ENCODE measurements around the gene SPOP. TPM values are rescaled to one million over a fixed set of nuclear protein-coding genes. Genes with fewer than 3 reads are reported as not detected.
"Not testable (repeated sequence)": the region's sequence is repeated elsewhere in the genome, so short reads cannot be mapped to it uniquely, and the experiment has no call there.

SPOP gene
- total and polyA plus RNA-seq, 4 donors = 70.3 to 106 (median 78.4) TPM

- H3K4me1 ChIP-seq (ENCODE audit: control insufficient read depth, insufficient read depth, low read length) = peaks cover 5% of the 10 kb centered on the region
- peaks cover 18% of the 10 kb centered on the region for H3K27me3 ChIP-seq (ENCODE audit: control insufficient read depth, insufficient read depth, low read length)
- H3K4me3 ChIP-seq (ENCODE audit: low read depth, low read length) = no peak overlapping the region
- H3K9me3 ChIP-seq (ENCODE audit: control insufficient read depth, insufficient read depth, low read length) = no peaks in the 10 kb centered on the region
- WGBS (ENCODE audit: insufficient coverage) = 67% methylated on average over 9 of the region's 10 CpGs
- DNase-seq (ENCODE audit: low read depth in 4 of 6, low spot score in 6 of 6) = no peak
- peak overlapping the region; percentile 40 for H3K27ac ChIP-seq (ENCODE audit: low read depth, low read length)
- H3K36me3 ChIP-seq (ENCODE audit: control insufficient read depth, insufficient read depth, low read length) = no peaks in the 10 kb centered on the region
Observed at GRCh38 chr17:49687878-49688491, 10.1 kb upstream of the SPOP start.

- no peaks in the 10 kb centered on the region for H3K36me3 ChIP-seq (ENCODE audit: control insufficient read depth, insufficient read depth, low read length)
- no peak for DNase-seq (ENCODE audit: low read depth in 4 of 6, low spot score in 6 of 6)
- H3K4me1 ChIP-seq (ENCODE audit: control insufficient read depth, insufficient read depth, low read length) = peaks cover 4% of the 10 kb centered on the region
- H3K27ac ChIP-seq (ENCODE audit: low read depth, low read length) = no peak overlapping the region
- no peaks in the 10 kb centered on the region for H3K27me3 ChIP-seq (ENCODE audit: control insufficient read depth, insufficient read depth, low read length)
- no peaks in the 10 kb centered on the region for H3K9me3 ChIP-seq (ENCODE audit: control insufficient read depth, insufficient read depth, low read length)
- 69% methylated on average over 6 of the region's 9 CpGs for WGBS (ENCODE audit: insufficient coverage)
- no peak overlapping the region for H3K4me3 ChIP-seq (ENCODE audit: low read depth, low read length)
Observed at GRCh38 chr17:49681106-49681979, 3.4 kb upstream of the SPOP start.

GRCh38 chr17:49680314-49680713 lies 2.4 kb upstream of the SPOP start:
- 32% methylated on average over 3 of the region's 6 CpGs for WGBS (ENCODE audit: insufficient coverage)
- Histone ChIP-seq H3K4me3 (ENCODE audit: low read depth, low read length) (no peak overlapping the region), H3K4me1 (ENCODE audit: control insufficient read depth, insufficient read depth, low read length) (peaks cover 10% of the 10 kb centered on the region), H3K9me3 (ENCODE audit: control insufficient read depth, insufficient read depth, low read length) (no peaks in the 10 kb centered on the region), H3K36me3 (ENCODE audit: control insufficient read depth, insufficient read depth, low read length) (no peaks in the 10 kb centered on the region), H3K27ac (ENCODE audit: low read depth, low read length) (no peak overlapping the region), H3K27me3 (ENCODE audit: control insufficient read depth, insufficient read depth, low read length) (no peaks in the 10 kb centered on the region)
- peak in 1 of 6 donors; percentile 51 for DNase-seq (ENCODE audit: low read depth in 4 of 6, low spot score in 6 of 6)

GRCh38 chr17:49677134-49677932 lies 564 bp downstream of the SPOP start:
- Histone ChIP-seq H3K4me1 (ENCODE audit: control insufficient read depth, insufficient read depth, low read length) (peaks cover 10% of the 10 kb centered on the region), H3K4me3 (ENCODE audit: low read depth, low read length) (peak overlapping the region; percentile 91), H3K9me3 (ENCODE audit: control insufficient read depth, insufficient read depth, low read length) (no peaks in the 10 kb centered on the region), H3K27ac (ENCODE audit: low read depth, low read length) (peak overlapping the region; percentile 98), H3K27me3 (ENCODE audit: control insufficient read depth, insufficient read depth, low read length) (no peaks in the 10 kb centered on the region), H3K36me3 (ENCODE audit: control insufficient read depth, insufficient read depth, low read length) (no peaks in the 10 kb centered on the region)
- 0% methylated on average over 23 of the region's 34 CpGs for WGBS (ENCODE audit: insufficient coverage)
- DNase-seq (ENCODE audit: low read depth in 4 of 6, low spot score in 6 of 6) = peak; percentile 90 to 99 (median 94)

GRCh38 chr17:49676276-49676868 lies 1.5 kb downstream of the SPOP start:
- peak in 2 of 6 donors; percentile 15 to 39 for DNase-seq (ENCODE audit: low read depth in 4 of 6, low spot score in 6 of 6)
- Histone ChIP-seq H3K4me1 (ENCODE audit: control insufficient read depth, insufficient read depth, low read length) (peaks cover 10% of the 10 kb centered on the region), H3K27ac (ENCODE audit: low read depth, low read length) (no peak overlapping the region), H3K9me3 (ENCODE audit: control insufficient read depth, insufficient read depth, low read length) (no peaks in the 10 kb centered on the region), H3K4me3 (ENCODE audit: low read depth, low read length) (peak overlapping the region; percentile 91), H3K36me3 (ENCODE audit: control insufficient read depth, insufficient read depth, low read length) (no peaks in the 10 kb centered on the region), H3K27me3 (ENCODE audit: control insufficient read depth, insufficient read depth, low read length) (no peaks in the 10 kb centered on the region)
- WGBS (ENCODE audit: insufficient coverage) = no CpG with 5 or more reads among the region's 5 CpGs

GRCh38 chr17:49674507-49674906 lies 3.4 kb downstream of the SPOP start:
- H3K4me1 ChIP-seq (ENCODE audit: control insufficient read depth, insufficient read depth, low read length) = peaks cover 10% of the 10 kb centered on the region
- no peak for DNase-seq (ENCODE audit: low read depth in 4 of 6, low spot score in 6 of 6)
- H3K4me3 ChIP-seq (ENCODE audit: low read depth, low read length) = no peak overlapping the region
- H3K27ac ChIP-seq (ENCODE audit: low read depth, low read length) = no peak overlapping the region
- no peaks in the 10 kb centered on the region for H3K36me3 ChIP-seq (ENCODE audit: control insufficient read depth, insufficient read depth, low read length)
- no peaks in the 10 kb centered on the region for H3K9me3 ChIP-seq (ENCODE audit: control insufficient read depth, insufficient read depth, low read length)
- no peaks in the 10 kb centered on the region for H3K27me3 ChIP-seq (ENCODE audit: control insufficient read depth, insufficient read depth, low read length)

GRCh38 chr17:49673679-49674078 lies 4.2 kb downstream of the SPOP start:
- not testable (repeated sequence) for H3K36me3 ChIP-seq (ENCODE audit: control insufficient read depth, insufficient read depth, low read length); H3K4me1 ChIP-seq (ENCODE audit: control insufficient read depth, insufficient read depth, low read length); H3K27me3 ChIP-seq (ENCODE audit: control insufficient read depth, insufficient read depth, low read length); H3K27ac ChIP-seq (ENCODE audit: low read depth, low read length); DNase-seq (ENCODE audit: low read depth in 4 of 6, low spot score in 6 of 6); H3K4me3 ChIP-seq (ENCODE audit: low read depth, low read length); H3K9me3 ChIP-seq (ENCODE audit: control insufficient read depth, insufficient read depth, low read length)
- WGBS (ENCODE audit: insufficient coverage) = no CpG with 5 or more reads among the region's 6 CpGs

GRCh38 chr17:49670641-49671040 lies 7.3 kb downstream of the SPOP start:
- no CpG with 5 or more reads among the region's 4 CpGs for WGBS (ENCODE audit: insufficient coverage)
- no peaks in the 10 kb centered on the region for H3K9me3 ChIP-seq (ENCODE audit: control insufficient read depth, insufficient read depth, low read length)
- H3K4me3 ChIP-seq (ENCODE audit: low read depth, low read length) = no peak overlapping the region

GRCh38 chr17:49670002-49670401 lies 7.9 kb downstream of the SPOP start:
- Histone ChIP-seq H3K4me1 (ENCODE audit: control insufficient read depth, insufficient read depth, low read length) (no peaks in the 10 kb centered on the region), H3K36me3 (ENCODE audit: control insufficient read depth, insufficient read depth, low read length) (peaks cover 8% of the 10 kb centered on the region), H3K9me3 (ENCODE audit: control insufficient read depth, insufficient read depth, low read length) (no peaks in the 10 kb centered on the region), H3K27me3 (ENCODE audit: control insufficient read depth, insufficient read depth, low read length) (no peaks in the 10 kb centered on the region), H3K27ac (ENCODE audit: low read depth, low read length) (no peak overlapping the region), H3K4me3 (ENCODE audit: low read depth, low read length) (no peak overlapping the region)
- no peak for DNase-seq (ENCODE audit: low read depth in 4 of 6, low spot score in 6 of 6)
- no CpG with 5 or more reads among the region's 1 CpG for WGBS (ENCODE audit: insufficient coverage)

More at GRCh38 chr17:49670641-49671040, 7.3 kb downstream of the SPOP start:
- H3K4me1 ChIP-seq (ENCODE audit: control insufficient read depth, insufficient read depth, low read length) = peaks cover 2% of the 10 kb centered on the region
- H3K36me3 ChIP-seq (ENCODE audit: control insufficient read depth, insufficient read depth, low read length) = peaks cover 3% of the 10 kb centered on the region
- H3K27ac ChIP-seq (ENCODE audit: low read depth, low read length) = no peak overlapping the region
- no peaks in the 10 kb centered on the region for H3K27me3 ChIP-seq (ENCODE audit: control insufficient read depth, insufficient read depth, low read length)
- DNase-seq (ENCODE audit: low read depth in 4 of 6, low spot score in 6 of 6) = no peak

Data from spinal cord (tissue), 10 donors.